GM23338 (cell line): ENCODE measurements around the gene DPF3. TPM values are rescaled to one million over a fixed set of nuclear protein-coding genes. Genes with fewer than 3 reads are reported as not detected.

Source experiments
- ATAC-seq: fragments of 200-7000 bp; cut with Tn5 transposase; 3 replicates; pipeline ENCODE4 v1.9.1; 2020
- DNase-seq: peaks from one replicate; pipeline ENCODE4 v3.0.0-alpha.2; 2015; ENCODE audit warnings: low spot score
- H2AFZ ChIP-seq: fragments of 200-600 bp; sonication (generic); 2 replicates; pipeline ENCODE4 v1.8.0; 2016; ENCODE audit warnings: antibody characterized with exemption, mild to moderate bottlenecking, moderate library complexity
- H3F3A ChIP-seq: fragments of 200-600 bp; sonication (generic); replicated peaks from 2 replicates; pipeline ENCODE4 v1.8.0; 2017; ENCODE audit warnings: antibody characterized with exemption, mixed run types, low read depth
- H3K27ac ChIP-seq: fragments of 200-600 bp; sonication (generic); 2 replicates; pipeline ENCODE4 v1.6.1; 2016; ENCODE audit warnings: low read depth
- H3K27me3 ChIP-seq: fragments of 200-600 bp; sonication (generic); 2 replicates; pipeline ENCODE4 v1.8.0; 2016; ENCODE audit warnings: mild to moderate bottlenecking, mixed run types, moderate library complexity; ENCODE audit not compliant: insufficient read depth
- H3K36me3 ChIP-seq: fragments of 200-600 bp; sonication (generic); 2 replicates; pipeline ENCODE4 v1.8.0; 2016; ENCODE audit warnings: mild to moderate bottlenecking; ENCODE audit not compliant: insufficient read depth
- H3K4me1 ChIP-seq: fragments of 200-600 bp; sonication (generic); 2 replicates; pipeline ENCODE4 v1.8.0; 2016; ENCODE audit warnings: mild to moderate bottlenecking, moderate library complexity; ENCODE audit not compliant: insufficient read depth
- H3K4me2 ChIP-seq: fragments of 200-600 bp; sonication (generic); 2 replicates; pipeline ENCODE4 v1.7.1; 2017; ENCODE audit warnings: mixed run types
- H3K4me3 ChIP-seq: fragments of 200-600 bp; sonication (generic); 2 replicates; pipeline ENCODE4 v1.6.1; 2016; ENCODE audit warnings: mixed run types
- H3K79me2 ChIP-seq: fragments of 200-600 bp; sonication (generic); replicated peaks from 2 replicates; pipeline ENCODE4 v1.8.0; 2017; ENCODE audit warnings: mild to moderate bottlenecking; ENCODE audit not compliant: insufficient read depth
- H3K9me2 ChIP-seq: fragments of 200-600 bp; sonication (generic); 2 replicates; pipeline ENCODE4 v1.8.0; 2017; ENCODE audit not compliant: insufficient read depth
- H4K20me1 ChIP-seq: fragments of 200-600 bp; sonication (generic); replicated peaks from 2 replicates; pipeline ENCODE4 v1.8.0; 2017; ENCODE audit warnings: mild to moderate bottlenecking; ENCODE audit not compliant: insufficient read depth
- H3K27ac Mint-ChIP-seq: 2 replicates; pipeline ENCODE4 v1.8.0; 2020; ENCODE audit warnings: inconsistent platforms, mild to moderate bottlenecking, moderate library complexity, mixed read lengths
- H3K27me3 Mint-ChIP-seq: 3 replicates; pipeline ENCODE4 v1.8.0; 2022; ENCODE audit warnings: low read depth, mild to moderate bottlenecking, moderate library complexity, mixed read lengths, inconsistent platforms; ENCODE audit not compliant: insufficient read depth, poor library complexity
- H3K36me3 Mint-ChIP-seq: 3 replicates; pipeline ENCODE4 v1.8.0; 2021; ENCODE audit warnings: low read depth, mild to moderate bottlenecking, inconsistent platforms, moderate library complexity, mixed read lengths
- H3K4me1 Mint-ChIP-seq: 3 replicates; pipeline ENCODE4 v1.8.0; 2020; ENCODE audit warnings: mild to moderate bottlenecking, inconsistent platforms, mixed read lengths
- H3K4me3 Mint-ChIP-seq: 3 replicates; pipeline ENCODE4 v1.8.0; 2021; ENCODE audit warnings: moderate library complexity, mild to moderate bottlenecking, inconsistent platforms, mixed read lengths
- H3K9me3 Mint-ChIP-seq: 3 replicates; pipeline ENCODE4 v1.8.0; 2020; ENCODE audit warnings: moderate library complexity, mild to moderate bottlenecking, inconsistent platforms, mixed read lengths
- CREB1 ChIP-seq: fragments of 250-450 bp; sonication (Bioruptor Pico); IDR thresholded peaks from 2 replicates; pipeline ENCODE4 v1.5.0; 2020; ENCODE audit warnings: low read depth, mild to moderate bottlenecking, moderate library complexity
- ETS1 ChIP-seq: IDR thresholded peaks from 2 replicates; pipeline ENCODE4 v1.6.1; 2016; ENCODE audit warnings: antibody characterized with exemption
- EZH2 ChIP-seq: fragments of 200-600 bp; sonication (generic); IDR thresholded peaks from one replicate; pipeline ENCODE4 v1.8.0; 2017; ENCODE audit warnings: antibody characterized with exemption, mild to moderate bottlenecking, low read depth; ENCODE audit not compliant: unreplicated experiment
- EZH2phosphoT487 ChIP-seq: fragments of 200-600 bp; sonication (generic); IDR thresholded peaks from one replicate; pipeline ENCODE4 v1.8.1; 2018; ENCODE audit warnings: antibody characterized with exemption; ENCODE audit not compliant: unreplicated experiment
- JUNB ChIP-seq: IDR thresholded peaks from one replicate; pipeline ENCODE4 v1.6.1; 2016; ENCODE audit warnings: antibody characterized with exemption; ENCODE audit not compliant: unreplicated experiment
- NANOG ChIP-seq: IDR thresholded peaks from 2 replicates; pipeline ENCODE4 v1.6.1; 2016; ENCODE audit warnings: antibody characterized with exemption, borderline replicate concordance
- POLR2AphosphoS5 ChIP-seq: IDR thresholded peaks from 2 replicates; pipeline ENCODE4 v1.6.1; 2016; ENCODE audit warnings: antibody characterized with exemption, low read depth
- STAT1 ChIP-seq: IDR thresholded peaks from one replicate; pipeline ENCODE4 v1.6.1; 2016; ENCODE audit warnings: antibody characterized with exemption; ENCODE audit not compliant: unreplicated experiment
- ZNF114 ChIP-seq: fragments of 250-450 bp; sonication (Bioruptor Pico); IDR thresholded peaks from 2 replicates; pipeline ENCODE4 v1.5.0; 2020; ENCODE audit warnings: mild to moderate bottlenecking, moderate library complexity
- ZNF331 ChIP-seq: fragments of 250-450 bp; sonication (Bioruptor Pico); IDR thresholded peaks from 2 replicates; pipeline ENCODE4 v1.5.0; 2020; ENCODE audit warnings: low read depth, mild to moderate bottlenecking, moderate library complexity
- ZNF462 ChIP-seq: fragments of 250-450 bp; sonication (Bioruptor Pico); IDR thresholded peaks from 2 replicates; pipeline ENCODE4 v1.5.0; 2020; ENCODE audit warnings: mild to moderate bottlenecking, moderate library complexity
- polyA plus RNA-seq: library from polyadenylated mRNA; unstranded; fragments of >200 nt; fragmentation: Nextera tagmentation; extraction: Ambion mirVana; gene quantifications from 2 replicates; pipeline ENCODE4 v1.2.1, GENCODE V29; 2016
- total RNA-seq: library from RNA; depleted of rRNA; stranded (reverse); fragments of >200 nt; shearing (Covaris generic); gene quantifications from 2 replicates; pipeline ENCODE4 v1.2.3, GENCODE V29; 2014

The DPF3 gene
- total and polyA plus RNA-seq, 2 experiments from 2014 or later: 0.18 to 1.0 TPM

GRCh38 chr14:72640911-72641485, 252.9 kb downstream of the DPF3 start:
- H3K4me2 ChIP-seq: no peak overlapping the region
- peaks cover 18% of the 10 kb centered on the region for H3K9me3 Mint-ChIP-seq
- no peak overlapping the region for H3K27ac Mint-ChIP-seq
- H3K79me2 ChIP-seq: no peaks in the 10 kb centered on the region
- no peak overlapping the region for H3K4me3 ChIP-seq
- H3K4me1 Mint-ChIP-seq: peaks cover 5% of the 10 kb centered on the region
- peaks cover 2% of the 10 kb centered on the region for H3K27me3 Mint-ChIP-seq
- no peaks in the 10 kb centered on the region for H3K36me3 ChIP-seq
- no peak for TF ChIP-seq ZNF114 (CRISPR knock-in tag)
- no peak for TF ChIP-seq POLR2AphosphoS5
- TF ChIP-seq JUNB: no peak
- no peak for TF ChIP-seq NANOG
- TF ChIP-seq ZNF462 (CRISPR knock-in tag): no peak
- TF ChIP-seq CREB1 (CRISPR knock-in tag): no peak
- no peak for TF ChIP-seq EZH2
- no peak for TF ChIP-seq STAT1
- no peak for TF ChIP-seq ETS1
- TF ChIP-seq ZNF331 (CRISPR knock-in tag): no peak
- no peak for TF ChIP-seq EZH2phosphoT487
- no peak overlapping the region for H3K4me3 Mint-ChIP-seq
- no peaks in the 10 kb centered on the region for H3K27me3 ChIP-seq
- H3K9me2 ChIP-seq: peaks cover 17% of the 10 kb centered on the region; the same call in 1 of the 2 replicates
- H3F3A ChIP-seq: no peaks in the 10 kb centered on the region
- H2AFZ ChIP-seq: no peak overlapping the region
- H3K4me1 ChIP-seq: no peaks in the 10 kb centered on the region
- H3K27ac ChIP-seq: no peak overlapping the region
- H3K36me3 Mint-ChIP-seq: peaks cover 4% of the 10 kb centered on the region; the same call in 1 of the 3 replicates
- H4K20me1 ChIP-seq: no peaks in the 10 kb centered on the region
- DNase-seq (no peak), ATAC-seq (no peak)
